ENCODE results near the gene RIOK1. TPM values are rescaled to one million over a fixed set of nuclear protein-coding genes. Genes with fewer than 3 reads are reported as not detected.

The RIOK1 gene
- total RNA-seq, 1 donor from 2014 or later, result 38.3 TPM

GRCh38 chr6:7426447-7427169 is 37.0 kb downstream of the RIOK1 start:
- Mint-ChIP-seq H3K27me3 (peaks cover 3% of the 10 kb centered on the region), H3K27ac (no peak overlapping the region), H3K9me3 (no peaks in the 10 kb centered on the region), H3K36me3 (ENCODE audit: low read depth) (no peaks in the 10 kb centered on the region), H3K4me3 (no peak overlapping the region), H3K4me1 (peaks cover 5% of the 10 kb centered on the region)
- TF ChIP-seq CTCF (IDR thresholded peaks at IDR 0.05), result no peak
- POLR2A ChIA-PET, result interaction anchor here (0.6 kb wide), 1 partner anchor 11 kb away, joined by 18 read pairs; no protein-coding TSS in a partner anchor
- CTCF ChIA-PET, result no interaction called here
- ATAC-seq (ENCODE audit: low read depth), result no peak
- DNase-seq, result no peak
- intact Hi-C loops (cut with micrococcal nuclease), result no loop called here

GRCh38 chr6:7431313-7431673 is 41.7 kb downstream of the RIOK1 start:
- Mint-ChIP-seq H3K4me1 (peaks cover 5% of the 10 kb centered on the region), H3K27me3 (peaks cover 4% of the 10 kb centered on the region), H3K27ac (no peak overlapping the region), H3K4me3 (no peak overlapping the region), H3K9me3 (peaks cover 8% of the 10 kb centered on the region), H3K36me3 (ENCODE audit: low read depth) (peaks cover 2% of the 10 kb centered on the region)
- TF ChIP-seq CTCF (IDR thresholded peaks at IDR 0.05), result no peak
- DNase-seq (no peak), ATAC-seq (ENCODE audit: low read depth) (no peak)
- ChIA-PET POLR2A (no interaction called here), CTCF (no interaction called here)
- intact Hi-C loops (cut with micrococcal nuclease), result no loop called here

GRCh38 chr6:7431674-7432390 is 42.2 kb downstream of the RIOK1 start:
- peaks cover 8% of the 10 kb centered on the region for H3K9me3 Mint-ChIP-seq
- TF ChIP-seq CTCF (IDR thresholded peaks at IDR 0.05), result no peak
- peaks cover 2% of the 10 kb centered on the region for H3K36me3 Mint-ChIP-seq (ENCODE audit: low read depth)
- POLR2A ChIA-PET, result no interaction called here
- peaks cover 4% of the 10 kb centered on the region for H3K27me3 Mint-ChIP-seq
- CTCF ChIA-PET, result no interaction called here
- H3K4me1 Mint-ChIP-seq, result peaks cover 5% of the 10 kb centered on the region
- no peak overlapping the region for H3K27ac Mint-ChIP-seq
- intact Hi-C loops (cut with micrococcal nuclease), result no loop called here
- DNase-seq, result no peak
- ATAC-seq (ENCODE audit: low read depth), result no peak
- H3K4me3 Mint-ChIP-seq, result no peak overlapping the region

GRCh38 chr6:7432391-7433120 is 42.9 kb downstream of the RIOK1 start:
- peaks cover 2% of the 10 kb centered on the region for H3K36me3 Mint-ChIP-seq (ENCODE audit: low read depth)
- peaks cover 8% of the 10 kb centered on the region for H3K9me3 Mint-ChIP-seq
- DNase-seq, result no peak
- CTCF ChIA-PET, result interaction anchor here (0.5 to 0.7 kb wide), 2 partner anchors 64 to 116 kb away, joined by 3 read pairs; no protein-coding TSS in a partner anchor
- TF ChIP-seq CTCF (IDR thresholded peaks at IDR 0.05), result no peak
- intact Hi-C loops (cut with micrococcal nuclease), result no loop called here
- no peak overlapping the region for H3K4me3 Mint-ChIP-seq
- POLR2A ChIA-PET, result no interaction called here
- no peak overlapping the region for H3K27ac Mint-ChIP-seq
- H3K4me1 Mint-ChIP-seq, result peaks cover 5% of the 10 kb centered on the region
- ATAC-seq (ENCODE audit: low read depth), result no peak
- peaks cover 4% of the 10 kb centered on the region for H3K27me3 Mint-ChIP-seq

- no peak for DNase-seq
- Mint-ChIP-seq H3K27me3 (peaks cover 4% of the 10 kb centered on the region), H3K27ac (no peak overlapping the region), H3K9me3 (peaks cover 8% of the 10 kb centered on the region), H3K4me3 (no peak overlapping the region), H3K4me1 (peaks cover 5% of the 10 kb centered on the region), H3K36me3 (ENCODE audit: low read depth) (peaks cover 2% of the 10 kb centered on the region)
- ChIA-PET POLR2A (no interaction called here), CTCF (interaction anchor here (0.5 to 0.7 kb wide), 2 partner anchors 65 to 117 kb away, joined by 3 read pairs; no protein-coding TSS in a partner anchor)
- no peak for ATAC-seq (ENCODE audit: low read depth)
- intact Hi-C loops (cut with micrococcal nuclease), result no loop called here
- no peak for TF ChIP-seq CTCF (IDR thresholded peaks at IDR 0.05)
Observed at GRCh38 chr6:7433121-7433617, 43.6 kb downstream of the RIOK1 start.

All from activated B cell treated with CpG ODN at 0.5 μM for 24 hours (primary cell).